A673 (cell line): ENCODE results near the gene UBE2B. TPM values are rescaled to one million over a fixed set of nuclear protein-coding genes. Genes with fewer than 3 reads are reported as not detected.
"Not testable (repeated sequence)": the region's sequence is repeated elsewhere in the genome, so short reads cannot be mapped to it uniquely, and the experiment has no call there.

Source experiments
- Bru-seq: library from RNA; stranded (reverse); fragments of 400-500 nt; gene quantifications from one replicate; lab custom pipeline; 2021; lab: Mats Ljungman, UMichigan
- BruChase-seq, 2 experiments: library from RNA; stranded (reverse); fragments of 400-500 nt; gene quantifications; one replicate each; lab custom pipeline; 2021; lab: Mats Ljungman, UMichigan
- BruUV-seq: library from RNA; stranded (reverse); fragments of 400-500 nt; replicated peaks from 2 replicates; lab custom pipeline; 2021; lab: Mats Ljungman, UMichigan
- CTCF ChIA-PET: fragments of 300-600 bp; sonication (Branson Sonifier 250); formaldehyde crosslinking; loops from one replicate; lab custom pipeline; 2022; ENCODE audit warnings: antibody characterized with exemption; lab: Charles Lee
- POLR2A ChIA-PET: fragments of 300-600 bp; sonication (Branson Sonifier 250); formaldehyde crosslinking; loops from one replicate; lab custom pipeline; 2022; ENCODE audit warnings: antibody characterized with exemption; ENCODE audit not compliant: low non-redundant PET; lab: Charles Lee
- DNase-seq: peaks from one replicate; pipeline ENCODE4 v3.0.0-alpha.2; 2015; ENCODE audit warnings: low spot score
- H3K27ac ChIP-seq: fragments of 200-600 bp; sonication (generic); 2 replicates; pipeline ENCODE4 v1.5.1; 2016; ENCODE audit warnings: mixed run types, low read depth, mild to moderate bottlenecking, mixed read lengths, antibody characterized with exemption, low read length; ENCODE audit not compliant: poor library complexity, severe bottlenecking
- H3K27me3 ChIP-seq: fragments of 200-600 bp; sonication (generic); replicated peaks from 2 replicates; pipeline ENCODE4 v1.6.1; 2017; ENCODE audit warnings: mixed run types, low read depth, mild to moderate bottlenecking, mixed read lengths, antibody characterized with exemption, low read length; ENCODE audit not compliant: insufficient read depth, poor library complexity
- H3K36me3 ChIP-seq: fragments of 200-600 bp; sonication (generic); 2 replicates; pipeline ENCODE4 v1.6.1; 2016; ENCODE audit warnings: mixed run types, mild to moderate bottlenecking, mixed read lengths, antibody characterized with exemption, low read length; ENCODE audit not compliant: insufficient read depth, poor library complexity, severe bottlenecking
- H3K4me1 ChIP-seq: fragments of 200-600 bp; sonication (generic); 2 replicates; pipeline ENCODE4 v1.6.1; 2017; ENCODE audit warnings: mixed run types, mild to moderate bottlenecking, mixed read lengths, antibody characterized with exemption, low read length; ENCODE audit not compliant: insufficient read depth, poor library complexity, severe bottlenecking
- H3K4me3 ChIP-seq: fragments of 200-600 bp; sonication (generic); 2 replicates; pipeline ENCODE4 v1.5.1; 2016; ENCODE audit warnings: low read depth, mixed run types, mild to moderate bottlenecking, mixed read lengths, low read length; ENCODE audit not compliant: poor library complexity, severe bottlenecking
- H3K9me3 ChIP-seq: fragments of 200-600 bp; sonication (generic); 2 replicates; pipeline ENCODE4 v1.6.1; 2016; ENCODE audit warnings: mixed run types, low read depth, mild to moderate bottlenecking, mixed read lengths, antibody characterized with exemption, low read length; ENCODE audit not compliant: poor library complexity, severe bottlenecking
- CTCF ChIP-seq: fragments of 300-800, 200-600 bp; sonication (generic); conservative IDR thresholded peaks from 2 replicates; pipeline ENCODE4 v1.5.1; 2017; ENCODE audit warnings: low read depth, mild to moderate bottlenecking, antibody characterized with exemption, low read length, moderate library complexity, mixed read lengths
- EZH2 ChIP-seq: fragments of 200-600 bp; sonication (generic); IDR thresholded peaks from 2 replicates; pipeline ENCODE4 v1.6.1; 2017; ENCODE audit warnings: borderline replicate concordance, low read depth, mild to moderate bottlenecking, mixed read lengths, antibody characterized with exemption, low read length; ENCODE audit not compliant: poor library complexity, severe bottlenecking
- intact Hi-C: fragments of 100-400 bp; cut with micrococcal nuclease; formaldehyde crosslinking; loops from one replicate; pipeline ENCODE4 v1.10.0; 2022; ENCODE audit not compliant: unreplicated experiment
- long read RNA-seq: library from polyadenylated mRNA; stranded (forward); transcript quantifications from one replicate; pipeline ENCODE4 v2.0.0, GENCODE V29; 2022
- total RNA-seq: library from RNA; stranded (reverse); gene quantifications from 2 replicates; pipeline ENCODE4 v1.2.3, GENCODE V29; 2021

Gene UBE2B
- total RNA-seq (73.8 and 78.7 TPM in 2 replicates), Bru-seq, nascent RNA (percentile 89 among the genes with signal in this experiment), BruChase-seq, experiment 1, labeled RNA remaining after a 2-hour chase (percentile 87 among the genes with signal in this experiment), BruChase-seq, experiment 2, labeled RNA remaining after a 6-hour chase (percentile 84 among the genes with signal in this experiment)
- long read RNA-seq, transcript UBE2B-201 (6 exons, 2,515 nt), result major isoform, 21 of 30 reads
- long read RNA-seq, partial matches to known transcripts, result 2 of 30 reads
- long read RNA-seq, other reads (novel, unspliced or antisense), result 7 of 30 reads

- intact Hi-C loops, result no loop called here
- Histone ChIP-seq H3K27me3 (no peaks in the 10 kb centered on the region), H3K4me1 (peaks cover 9% of the 10 kb centered on the region), H3K4me3 (peak within 1 kb of the TSS; percentile 66), H3K36me3 (peaks cover 10% of the 10 kb centered on the region), H3K9me3 (no peaks in the 10 kb centered on the region), H3K27ac (peak within 1 kb of the TSS; percentile 100)
- no TSS peak for BruUV-seq
- ChIA-PET POLR2A (no interaction called here), CTCF (interaction anchor here (1.7 kb wide), 1 partner anchor 216 kb away, joined by 4 read pairs; no protein-coding TSS in a partner anchor)
- no peak for TF ChIP-seq EZH2
- no peak for TF ChIP-seq CTCF
- peak; percentile 100 for DNase-seq
Observed at GRCh38 chr5:134370871-134371833, at the start of gene UBE2B. UBE2B (plus strand) TSS chr5:134371569; CDS start chr5:134371596, 27 bp downstream.

- Histone ChIP-seq H3K9me3 (peaks cover 19% of the 10 kb centered on the region), H3K4me1 (no peaks in the 10 kb centered on the region), H3K36me3 (no peaks in the 10 kb centered on the region), H3K27me3 (no peaks in the 10 kb centered on the region), H3K27ac (no peak overlapping the region), H3K4me3 (no peak overlapping the region)
- intact Hi-C loops, result no loop called here
- no peak for DNase-seq
- POLR2A ChIA-PET, result no interaction called here
- CTCF ChIA-PET, result no interaction called here
- TF ChIP-seq CTCF (no peak), EZH2 (no peak)
- BruUV-seq, result no TSS peak
Observed at GRCh38 chr5:134327327-134327726, 44.0 kb upstream of the UBE2B start.

- Histone ChIP-seq H3K27me3 (no peaks in the 10 kb centered on the region), H3K4me3 (no peak overlapping the region), H3K27ac (no peak overlapping the region), H3K9me3 (peaks cover 19% of the 10 kb centered on the region), H3K36me3 (no peaks in the 10 kb centered on the region), H3K4me1 (no peaks in the 10 kb centered on the region)
- BruUV-seq, result no TSS peak
- no peak for TF ChIP-seq CTCF
- TF ChIP-seq EZH2, result no peak
- CTCF ChIA-PET, result no interaction called here
- POLR2A ChIA-PET, result no interaction called here
- intact Hi-C loops, result no loop called here
- DNase-seq, result no peak
Observed at GRCh38 chr5:134328619-134329018, 42.8 kb upstream of the UBE2B start.

- H3K27me3 ChIP-seq, intact Hi-C loops, H3K4me1 ChIP-seq, POLR2A ChIA-PET, H3K4me3 ChIP-seq, DNase-seq, CTCF ChIA-PET, BruUV-seq, H3K36me3 ChIP-seq, H3K27ac ChIP-seq, H3K9me3 ChIP-seq: not testable (repeated sequence)
Observed at GRCh38 chr5:134336833-134337232, 34.5 kb upstream of the UBE2B start.

GRCh38 chr5:134343500-134343899, 27.9 kb upstream of the UBE2B start:
- H3K36me3 ChIP-seq, H3K27ac ChIP-seq, CTCF ChIA-PET, H3K4me1 ChIP-seq, H3K27me3 ChIP-seq, DNase-seq, BruUV-seq, intact Hi-C loops, POLR2A ChIA-PET, H3K9me3 ChIP-seq, H3K4me3 ChIP-seq: not testable (repeated sequence)
